Vagina (tissue), 2 donors: ENCODE results near the gene RAB23.

Experiments
- CTCF ChIP-seq, 3 experiments: fragments of 450-650 bp in 2 of 3; fragments of 200-600 bp in 1 of 3; sonication (generic) in 1 of 3; IDR thresholded peaks; one replicate each; pipeline ENCODE4 v1.5.1; 2017 to 2019; ENCODE audit warnings: antibody characterized with exemption in 3 of 3, mild to moderate bottlenecking in 2 of 3, moderate library complexity in 2 of 3
- POLR2A ChIP-seq, 2 donors: fragments of 450-650 bp; IDR thresholded peaks; one replicate each; pipeline ENCODE4 v1.6.1; 2017; ENCODE audit warnings: antibody characterized with exemption in 2 of 2, mild to moderate bottlenecking in 2 of 2, moderate library complexity in 2 of 2

GRCh38 chr6:57207872-57208271, 14.2 kb downstream of the RAB23 start:
- TF ChIP-seq CTCF (IDR thresholded peaks at IDR 0.05): no peak
- no peak for TF ChIP-seq POLR2A (IDR thresholded peaks at IDR 0.05)
